SK-N-SH (cell line): ENCODE data around the gene CATSPERB. TPM values are rescaled to one million over a fixed set of nuclear protein-coding genes. Genes with fewer than 3 reads are reported as not detected.

Source experiments
- CTCF ChIA-PET: fragments of 300-600, 350-600 bp; formaldehyde crosslinking; extraction: SDS; loops from one replicate; lab custom pipeline; 2021; lab: Yijun Ruan, JAX
- POLR2A ChIA-PET: fragments of 350-600 bp; sonication (Branson Sonifier 250); formaldehyde crosslinking; extraction: SDS; loops from one replicate; lab custom pipeline; 2020; ENCODE audit warnings: antibody characterized with exemption, inconsistent platforms; lab: Yijun Ruan, JAX
- DNase-seq: peaks from one replicate; pipeline ENCODE4 v3.0.0; 2012
- H2AFZ ChIP-seq: fragments of 200-600 bp; sonication (generic); 2 replicates; pipeline ENCODE4 v1.8.1; 2016; ENCODE audit warnings: antibody characterized with exemption, mild to moderate bottlenecking, low read depth
- H3F3A ChIP-seq: fragments of 200-600 bp; sonication (generic); replicated peaks from 2 replicates; pipeline ENCODE3; 2016; ENCODE audit warnings: antibody characterized with exemption, mild to moderate bottlenecking; ENCODE audit not compliant: insufficient read depth
- H3K27ac ChIP-seq, 2 experiments: fragments of 200-500 bp in 1 of 2; fragments of 200-600 bp in 1 of 2; sonication (Bioruptor generic) in 1 of 2; sonication (generic), shearing (Covaris generic) in 1 of 2; 2 replicates each; pipeline versions ENCODE4 v1.5.1 to v1.6.1; 2014 to 2016; ENCODE audit warnings: low read depth in 2 of 2, inconsistent platforms in 1 of 2, low read length in 1 of 2, mild to moderate bottlenecking in 1 of 2, mixed read lengths in 1 of 2
- H3K27me3 ChIP-seq: fragments of 200-600 bp; sonication (generic), shearing (Covaris generic); 2 replicates; pipeline ENCODE4 v1.6.1; 2016; ENCODE audit warnings: mixed run types; ENCODE audit not compliant: insufficient read depth
- H3K36me3 ChIP-seq, 2 experiments: fragments of 200-500 bp in 1 of 2; fragments of 200-600 bp in 1 of 2; sonication (Bioruptor generic) in 1 of 2; sonication (generic) in 1 of 2; replicated peaks in 1 of 2; 2 replicates each; pipeline versions ENCODE3 to v1.5.1; 2014 to 2016; ENCODE audit warnings: low read length in 1 of 2, mild to moderate bottlenecking in 1 of 2; ENCODE audit not compliant: insufficient read depth in 2 of 2, control insufficient read depth in 1 of 2
- H3K4me1 ChIP-seq, 2 experiments: fragments of 200-500 bp in 1 of 2; fragments of 200-600 bp in 1 of 2; sonication (Bioruptor generic) in 1 of 2; sonication (generic), shearing (Covaris generic) in 1 of 2; 2 replicates each; pipeline versions ENCODE4 v1.5.1 to v1.6.1; 2014 to 2016; ENCODE audit warnings: low read depth in 1 of 2, low read length in 1 of 2, mixed run types in 1 of 2; ENCODE audit not compliant: insufficient read depth in 2 of 2, control insufficient read depth in 1 of 2
- H3K4me2 ChIP-seq: fragments of 200-600 bp; sonication (generic), shearing (Covaris generic); 2 replicates; pipeline ENCODE4 v1.6.1; 2017; ENCODE audit warnings: mixed run types
- H3K4me3 ChIP-seq, 2 experiments: fragments of 200-500 bp in 1 of 2; fragments of 200-600 bp in 1 of 2; sonication (Bioruptor generic) in 1 of 2; sonication (generic), shearing (Covaris generic) in 1 of 2; 2 replicates each; pipeline versions ENCODE4 v1.5.1 to v1.8.1; 2014 to 2016; ENCODE audit warnings: low read depth in 2 of 2, inconsistent platforms in 1 of 2, low read length in 1 of 2, mild to moderate bottlenecking in 1 of 2, mixed read lengths in 1 of 2, moderate library complexity in 1 of 2
- H3K79me2 ChIP-seq: fragments of 200-600 bp; sonication (generic); 2 replicates; pipeline ENCODE4 v1.8.1; 2017; ENCODE audit warnings: mild to moderate bottlenecking; ENCODE audit not compliant: insufficient read depth
- H3K9ac ChIP-seq: fragments of 200-600 bp; sonication (generic); 2 replicates; pipeline ENCODE4 v1.6.1; 2017; ENCODE audit warnings: mixed run types
- H3K9me2 ChIP-seq: fragments of 200-600 bp; sonication (generic); 2 replicates; pipeline ENCODE4 v1.6.1; 2017; ENCODE audit warnings: mixed run types
- H3K9me3 ChIP-seq: fragments of 200-600 bp; sonication (generic); 2 replicates; pipeline ENCODE4 v1.6.1; 2017; ENCODE audit warnings: mixed run types, mild to moderate bottlenecking, moderate library complexity
- H4K20me1 ChIP-seq: fragments of 200-600 bp; sonication (generic); 2 replicates; pipeline ENCODE4 v1.6.1; 2017; ENCODE audit warnings: mild to moderate bottlenecking, mixed run types; ENCODE audit not compliant: insufficient read depth
- ELF1 ChIP-seq: IDR thresholded peaks from 2 replicates; pipeline ENCODE4 v1.4.0; 2012
- EP300 ChIP-seq, 2 experiments: IDR thresholded peaks; 2 replicates each; pipeline versions ENCODE4 v1.4.0 to v1.6.1; 2012; ENCODE audit warnings: borderline replicate concordance in 1 of 2, low read depth in 1 of 2, low read length in 1 of 2
- EZH2phosphoT487 ChIP-seq: fragments of 200-600 bp; sonication (generic); IDR thresholded peaks from 2 replicates; pipeline ENCODE4 v1.6.1; 2017; ENCODE audit warnings: low read depth, mixed run types, mild to moderate bottlenecking, antibody characterized with exemption, moderate library complexity, borderline replicate concordance
- FOSL2 ChIP-seq: IDR thresholded peaks from 2 replicates; pipeline ENCODE4 v1.4.0; 2012; ENCODE audit warnings: low read depth, mild to moderate bottlenecking, moderate library complexity, borderline replicate concordance
- FOXJ3 ChIP-seq: sonication (generic); formaldehyde crosslinking; IDR thresholded peaks from 2 replicates; pipeline ENCODE4 v1.5.1; 2020; ENCODE audit warnings: mild to moderate bottlenecking, missing genetic modification reagents
- GABPA ChIP-seq: IDR thresholded peaks from 2 replicates; pipeline ENCODE4 v1.4.0; 2012; ENCODE audit warnings: low read depth, mild to moderate bottlenecking
- GATA2 ChIP-seq: sonication (generic); formaldehyde crosslinking; IDR thresholded peaks from 2 replicates; pipeline ENCODE4 v1.5.0; 2020; ENCODE audit warnings: mild to moderate bottlenecking, missing genetic modification reagents
- JUND ChIP-seq: IDR thresholded peaks from 2 replicates; pipeline ENCODE4 v1.4.0; 2012
- MEF2A ChIP-seq: IDR thresholded peaks from 2 replicates; pipeline ENCODE4 v1.4.0; 2012; ENCODE audit warnings: low read depth, borderline replicate concordance
- MXI1 ChIP-seq: IDR thresholded peaks from 2 replicates; pipeline ENCODE4 v1.6.1; 2012; ENCODE audit warnings: mild to moderate bottlenecking, low read depth, low read length, improper control_type of control experiment
- NFIC ChIP-seq: IDR thresholded peaks from 2 replicates; pipeline ENCODE4 v1.4.0; 2012; ENCODE audit warnings: borderline replicate concordance
- RAD21 ChIP-seq: IDR thresholded peaks from 2 replicates; pipeline ENCODE4 v1.6.1; 2012; ENCODE audit warnings: mild to moderate bottlenecking, low read length
- RCOR1 ChIP-seq: fragments of 150-350 bp; IDR thresholded peaks from 2 replicates; pipeline ENCODE4 v1.6.1; 2017; ENCODE audit warnings: antibody characterized with exemption, low read length
- REST ChIP-seq: IDR thresholded peaks from 2 replicates; pipeline ENCODE4 v1.6.1; 2012; ENCODE audit warnings: mild to moderate bottlenecking, low read depth, low read length, moderate library complexity
- RFX5 ChIP-seq: IDR thresholded peaks from 2 replicates; pipeline ENCODE4 v1.6.1; 2012; ENCODE audit warnings: mild to moderate bottlenecking, improper control_type of control experiment, low read length
- TAF1 ChIP-seq: IDR thresholded peaks from 2 replicates; pipeline ENCODE4 v1.6.1; 2012; ENCODE audit warnings: low read depth, mild to moderate bottlenecking, low read length, moderate library complexity, borderline replicate concordance
- USF2 ChIP-seq: fragments of 150-350 bp; IDR thresholded peaks from 2 replicates; pipeline ENCODE4 v1.6.1; 2017; ENCODE audit warnings: antibody characterized with exemption, low read length, low read depth, borderline replicate concordance
- YY1 ChIP-seq: IDR thresholded peaks from 2 replicates; pipeline ENCODE4 v1.4.0; 2012; ENCODE audit warnings: low read depth, mild to moderate bottlenecking
- WGBS: methylation state at CpG from one replicate; pipeline ENCODE4 v1.1.6; 2017; ENCODE audit warnings: low lambda C conversion rate; 5-methylcytosine and 5-hydroxymethylcytosine counted together
- polyA plus RNA-seq, 3 experiments: library from polyadenylated mRNA; depleted of rRNA; stranded (reverse); fragments of >200 nt; gene quantifications; 2 replicates each; pipeline ENCODE4 v1.2.3, GENCODE V29; 2012
- TF ChIP-seq, protein P1 (sequence below): IDR thresholded peaks from 2 replicates; pipeline ENCODE4 v1.4.0; 2012; ENCODE audit warnings: low read depth, borderline replicate concordance
- TF ChIP-seq, protein P2 (sequence below): IDR thresholded peaks from 2 replicates; pipeline ENCODE4; 2012

CATSPERB gene
- polyA plus RNA-seq, 1 of the 3 experiments (the other 2 are of a cell fraction): 0.08 TPM

- no peak for TF ChIP-seq EZH2phosphoT487
- TF ChIP-seq, all 33 proteins: peak for 0
Observed at GRCh38 chr14:91573528-91573893, 158.4 kb downstream of the CATSPERB start (continued).

- H3K4me3 ChIP-seq: no peak overlapping the region
- H3K9ac ChIP-seq: no peak overlapping the region
- H3K36me3 ChIP-seq: no peaks in the 10 kb centered on the region
- DNase-seq: no peak
- H3K27ac ChIP-seq: no peak overlapping the region
- H3K27me3 ChIP-seq: peaks cover 5% of the 10 kb centered on the region; the same call in 1 of the 2 replicates
- ChIA-PET POLR2A (no interaction called here), CTCF (no interaction called here)
- 0% methylated on average over 1 of the region's 1 CpG for WGBS
- TF ChIP-seq NFIC (no peak), GATA2 (no peak), RCOR1 (no peak), FOSL2 (no peak), REST (no peak), ELF1 (no peak), MEF2A (no peak), EZH2phosphoT487 (no peak), GABPA (no peak), RFX5 (no peak), YY1 (no peak), FOXJ3 (CRISPR knock-in tag) (no peak), MXI1 (no peak), EP300 (IDR thresholded peaks at IDR 0.05; ENCODE audit: borderline replicate concordance in 1 of 2, low read depth in 1 of 2, low read length in 1 of 2) (no peak), JUND (no peak), TAF1 (no peak), USF2 (no peak), RAD21 (no peak)
- TF ChIP-seq, protein P1, sequence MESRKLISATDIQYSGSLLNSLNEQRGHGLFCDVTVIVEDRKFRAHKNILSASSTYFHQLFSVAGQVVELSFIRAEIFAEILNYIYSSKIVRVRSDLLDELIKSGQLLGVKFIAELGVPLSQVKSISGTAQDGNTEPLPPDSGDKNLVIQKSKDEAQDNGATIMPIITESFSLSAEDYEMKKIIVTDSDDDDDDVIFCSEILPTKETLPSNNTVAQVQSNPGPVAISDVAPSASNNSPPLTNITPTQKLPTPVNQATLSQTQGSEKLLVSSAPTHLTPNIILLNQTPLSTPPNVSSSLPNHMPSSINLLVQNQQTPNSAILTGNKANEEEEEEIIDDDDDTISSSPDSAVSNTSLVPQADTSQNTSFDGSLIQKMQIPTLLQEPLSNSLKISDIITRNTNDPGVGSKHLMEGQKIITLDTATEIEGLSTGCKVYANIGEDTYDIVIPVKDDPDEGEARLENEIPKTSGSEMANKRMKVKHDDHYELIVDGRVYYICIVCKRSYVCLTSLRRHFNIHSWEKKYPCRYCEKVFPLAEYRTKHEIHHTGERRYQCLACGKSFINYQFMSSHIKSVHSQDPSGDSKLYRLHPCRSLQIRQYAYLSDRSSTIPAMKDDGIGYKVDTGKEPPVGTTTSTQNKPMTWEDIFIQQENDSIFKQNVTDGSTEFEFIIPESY: no peak
- TF ChIP-seq, protein P2, sequence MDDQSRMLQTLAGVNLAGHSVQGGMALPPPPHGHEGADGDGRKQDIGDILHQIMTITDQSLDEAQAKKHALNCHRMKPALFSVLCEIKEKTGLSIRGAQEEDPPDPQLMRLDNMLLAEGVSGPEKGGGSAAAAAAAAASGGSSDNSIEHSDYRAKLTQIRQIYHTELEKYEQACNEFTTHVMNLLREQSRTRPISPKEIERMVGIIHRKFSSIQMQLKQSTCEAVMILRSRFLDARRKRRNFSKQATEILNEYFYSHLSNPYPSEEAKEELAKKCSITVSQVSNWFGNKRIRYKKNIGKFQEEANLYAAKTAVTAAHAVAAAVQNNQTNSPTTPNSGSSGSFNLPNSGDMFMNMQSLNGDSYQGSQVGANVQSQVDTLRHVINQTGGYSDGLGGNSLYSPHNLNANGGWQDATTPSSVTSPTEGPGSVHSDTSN: no peak
- H2AFZ ChIP-seq: no peak overlapping the region
- H3K4me1 ChIP-seq: no peaks in the 10 kb centered on the region; a peak in 1 of 4 replicates
- H3K9me2 ChIP-seq: no peaks in the 10 kb centered on the region
- H4K20me1 ChIP-seq: no peaks in the 10 kb centered on the region
- H3K4me2 ChIP-seq: no peak overlapping the region
- peaks cover 8% of the 10 kb centered on the region for H3F3A ChIP-seq
- H3K9me3 ChIP-seq: no peaks in the 10 kb centered on the region
- no peaks in the 10 kb centered on the region for H3K79me2 ChIP-seq
Observed at GRCh38 chr14:91570021-91570420, 161.9 kb downstream of the CATSPERB start.
